DND-41 (cell line): ENCODE results near the gene SLC16A3.

Experiments
- ATAC-seq: fragments of 200-7000 bp; cut with Tn5 transposase; 3 replicates; pipeline ENCODE4 v1.9.1; 2021; ENCODE audit warnings: low read depth; ENCODE audit not compliant: insufficient read depth
- DNase-seq: peaks from one replicate; pipeline ENCODE4 v3.0.0-alpha.2; 2020
- H2AFZ ChIP-seq: 2 replicates; pipeline ENCODE4 v1.6.0; 2012; ENCODE audit warnings: low read depth, low read length
- H3K27ac ChIP-seq: 2 replicates; pipeline ENCODE4 v1.5.1; 2012; ENCODE audit warnings: low read length, inconsistent platforms
- H3K27me3 ChIP-seq: fragments of 200-600 bp; sonication (generic); 2 replicates; pipeline ENCODE4 v1.6.0; 2012; ENCODE audit warnings: low read length, mild to moderate bottlenecking, inconsistent platforms; ENCODE audit not compliant: insufficient read depth, poor library complexity
- H3K36me3 ChIP-seq: 2 replicates; pipeline ENCODE4 v1.5.1; 2012; ENCODE audit warnings: low read length, inconsistent platforms; ENCODE audit not compliant: insufficient read depth
- H3K4me1 ChIP-seq: 2 replicates; pipeline ENCODE4 v1.5.1; 2012; ENCODE audit warnings: mild to moderate bottlenecking, low read length; ENCODE audit not compliant: insufficient read depth
- H3K4me2 ChIP-seq: 2 replicates; pipeline ENCODE4 v1.6.0; 2012; ENCODE audit warnings: mild to moderate bottlenecking, moderate library complexity, low read length, inconsistent platforms; ENCODE audit not compliant: insufficient read depth
- H3K4me3 ChIP-seq, 2 experiments: fragments of 200-600 bp in 1 of 2; shearing (Covaris generic) in 1 of 2; 2 replicates each; pipeline ENCODE4 v1.5.1; 2012 to 2016; ENCODE audit warnings: inconsistent platforms in 2 of 2, low read length in 2 of 2, mild to moderate bottlenecking in 2 of 2, low read depth in 1 of 2, moderate library complexity in 1 of 2
- H3K79me2 ChIP-seq: 2 replicates; pipeline ENCODE4 v1.6.0; 2012; ENCODE audit warnings: low read length, inconsistent platforms; ENCODE audit not compliant: insufficient read depth
- H3K9ac ChIP-seq: 2 replicates; pipeline ENCODE4 v1.6.0; 2012; ENCODE audit warnings: low read depth, mild to moderate bottlenecking, inconsistent platforms, low read length, moderate library complexity
- H3K9me3 ChIP-seq: 2 replicates; pipeline ENCODE4 v1.5.1; 2012; ENCODE audit warnings: low read length, moderate library complexity, mild to moderate bottlenecking, inconsistent platforms; ENCODE audit not compliant: insufficient read depth, severe bottlenecking
- H4K20me1 ChIP-seq: 2 replicates; pipeline ENCODE4 v1.6.0; 2012; ENCODE audit warnings: low read length; ENCODE audit not compliant: insufficient read depth
- EZH2 ChIP-seq: IDR thresholded peaks from 3 replicates; pipeline ENCODE4 v1.6.1; 2012; ENCODE audit warnings: borderline replicate concordance, low read depth, mild to moderate bottlenecking, moderate library complexity, low read length, inconsistent platforms; ENCODE audit not compliant: severe bottlenecking
- TF ChIP-seq, protein P1 (sequence below): IDR thresholded peaks from 2 replicates; pipeline ENCODE4 v1.5.1; 2012; ENCODE audit warnings: borderline replicate concordance, low read length, moderate library complexity, mild to moderate bottlenecking; ENCODE audit not compliant: poor library complexity, severe bottlenecking; ENCODE audit errors: extremely low read depth

Gene SLC16A3

DNA sequence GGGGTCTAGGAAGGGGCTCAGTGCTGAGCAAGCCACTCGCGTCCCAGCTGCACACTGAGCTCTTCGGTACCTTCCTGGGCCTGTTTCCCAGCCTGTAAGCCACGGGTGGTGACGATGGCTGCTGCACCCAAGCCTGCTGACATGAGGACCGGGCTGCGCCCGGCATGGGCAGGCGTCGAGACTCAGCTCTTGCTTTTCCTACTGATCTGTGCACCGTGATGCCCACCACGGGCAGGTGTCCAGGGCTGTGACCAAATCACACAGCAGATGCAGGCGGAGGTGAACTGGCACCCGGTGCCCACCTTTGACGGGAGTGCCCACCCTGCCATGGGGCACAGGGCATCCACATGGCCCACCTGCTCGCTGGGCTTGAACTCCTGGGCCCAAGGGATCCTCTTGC lies 34.1 kb upstream of the SLC16A3 start:
- DNase-seq, result no peak
- Histone ChIP-seq H3K4me2 (no peak overlapping the region), H2AFZ (no peak overlapping the region), H4K20me1 (0 out of 2 replicates have a peak, but pooled peaks cover 3% of the 10 kb centered on the region), H3K4me1 (peaks cover 5% of the 10 kb centered on the region), H3K79me2 (peaks cover 4% of the 10 kb centered on the region; the same call in 1 of the 2 replicates), H3K27ac (no peak overlapping the region), H3K27me3 (no peaks in the 10 kb centered on the region), H3K36me3 (peaks cover 70% of the 10 kb centered on the region), H3K4me3 (no peak overlapping the region), H3K9me3 (no peaks in the 10 kb centered on the region), H3K9ac (no peak overlapping the region)
- TF ChIP-seq, protein P1, sequence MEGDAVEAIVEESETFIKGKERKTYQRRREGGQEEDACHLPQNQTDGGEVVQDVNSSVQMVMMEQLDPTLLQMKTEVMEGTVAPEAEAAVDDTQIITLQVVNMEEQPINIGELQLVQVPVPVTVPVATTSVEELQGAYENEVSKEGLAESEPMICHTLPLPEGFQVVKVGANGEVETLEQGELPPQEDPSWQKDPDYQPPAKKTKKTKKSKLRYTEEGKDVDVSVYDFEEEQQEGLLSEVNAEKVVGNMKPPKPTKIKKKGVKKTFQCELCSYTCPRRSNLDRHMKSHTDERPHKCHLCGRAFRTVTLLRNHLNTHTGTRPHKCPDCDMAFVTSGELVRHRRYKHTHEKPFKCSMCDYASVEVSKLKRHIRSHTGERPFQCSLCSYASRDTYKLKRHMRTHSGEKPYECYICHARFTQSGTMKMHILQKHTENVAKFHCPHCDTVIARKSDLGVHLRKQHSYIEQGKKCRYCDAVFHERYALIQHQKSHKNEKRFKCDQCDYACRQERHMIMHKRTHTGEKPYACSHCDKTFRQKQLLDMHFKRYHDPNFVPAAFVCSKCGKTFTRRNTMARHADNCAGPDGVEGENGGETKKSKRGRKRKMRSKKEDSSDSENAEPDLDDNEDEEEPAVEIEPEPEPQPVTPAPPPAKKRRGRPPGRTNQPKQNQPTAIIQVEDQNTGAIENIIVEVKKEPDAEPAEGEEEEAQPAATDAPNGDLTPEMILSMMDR, result no peak
- TF ChIP-seq EZH2, result no peak
- no peak for ATAC-seq

DNA sequence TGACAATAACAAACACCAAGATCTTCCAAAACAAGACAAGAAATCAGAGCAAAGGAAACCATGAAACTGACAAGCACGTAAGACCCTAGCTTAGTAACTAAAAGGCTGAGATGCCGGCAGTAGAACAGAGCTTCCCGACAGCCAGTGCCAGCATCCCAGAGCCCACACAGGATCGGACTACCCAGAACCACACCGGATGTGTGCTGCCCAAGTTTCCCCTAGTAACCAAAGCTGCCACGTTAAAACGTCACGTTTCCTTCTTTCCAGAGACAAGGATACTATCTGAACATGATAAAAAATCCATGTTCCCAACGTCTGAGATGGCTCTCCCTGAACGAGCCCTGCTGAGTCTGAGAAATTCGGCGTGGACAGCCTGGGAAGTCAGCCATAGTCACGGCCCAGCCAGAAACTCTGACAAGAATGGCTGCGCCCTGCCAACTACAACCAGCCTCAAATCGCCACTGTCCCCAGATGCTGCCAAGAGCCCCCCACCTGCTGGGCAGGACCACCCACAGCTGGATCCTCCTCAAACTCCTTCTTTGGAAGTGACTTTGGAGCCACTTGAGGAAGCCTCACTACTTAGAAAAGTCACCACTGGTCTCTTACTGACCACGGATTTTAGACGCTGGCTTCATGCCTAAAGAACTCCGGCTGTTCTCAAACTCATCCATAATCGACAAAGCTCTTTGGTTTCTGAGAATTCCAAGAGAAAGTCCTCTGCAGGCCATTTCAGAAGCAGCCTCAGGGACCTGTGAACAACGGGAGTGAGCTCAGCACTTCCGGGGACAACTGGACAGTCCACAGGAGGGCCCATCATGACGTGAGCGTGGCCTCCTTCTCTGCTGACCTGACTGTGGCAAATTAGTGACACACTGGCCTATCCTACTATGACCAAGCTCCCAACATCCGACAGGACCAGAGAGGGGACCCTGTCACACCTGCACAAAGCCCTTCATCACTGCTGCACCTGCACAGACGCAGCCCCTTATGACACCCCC lies 32.9 kb upstream of the SLC16A3 start:
- Histone ChIP-seq H3K79me2 (peaks cover 4% of the 10 kb centered on the region; the same call in 1 of the 2 replicates), H3K9ac (no peak overlapping the region), H3K4me2 (no peak overlapping the region), H3K9me3 (no peaks in the 10 kb centered on the region), H4K20me1 (peaks cover 8% of the 10 kb centered on the region; the same call in 1 of the 2 replicates), H3K27me3 (no peaks in the 10 kb centered on the region), H3K27ac (no peak overlapping the region), H3K36me3 (peaks cover 75% of the 10 kb centered on the region), H3K4me3 (no peak overlapping the region), H2AFZ (no peak overlapping the region), H3K4me1 (peaks cover 17% of the 10 kb centered on the region)
- TF ChIP-seq, protein P1, result no peak
- no peak for TF ChIP-seq EZH2
- ATAC-seq (no peak), DNase-seq (no peak)

DNA sequence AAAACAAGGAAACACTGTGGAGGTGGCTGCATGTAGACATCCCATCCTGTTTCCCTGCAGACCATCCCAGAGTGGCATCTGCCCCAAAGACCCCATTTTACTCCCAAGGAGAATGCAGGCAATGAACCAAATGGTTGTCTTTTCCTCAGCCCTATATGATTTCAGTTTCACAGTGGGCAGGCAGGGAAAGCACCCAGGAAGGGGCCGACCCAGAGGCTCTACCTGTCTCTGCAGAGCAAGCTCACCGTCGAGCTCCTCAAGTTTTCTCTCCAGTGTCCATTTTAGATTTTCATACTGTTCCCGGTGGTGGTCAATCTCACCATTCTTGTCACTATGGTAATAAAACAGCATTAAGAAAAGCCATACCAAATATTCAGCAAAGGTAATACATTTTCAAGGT lies 30.8 kb upstream of the SLC16A3 start:
- no peak overlapping the region for H3K9ac ChIP-seq
- no peak overlapping the region for H3K4me2 ChIP-seq
- H3K36me3 ChIP-seq, result peaks cover 64% of the 10 kb centered on the region
- H3K27me3 ChIP-seq, result no peaks in the 10 kb centered on the region
- peaks cover 4% of the 10 kb centered on the region; the same call in 1 of the 2 replicates for H3K79me2 ChIP-seq
- H2AFZ ChIP-seq, result no peak overlapping the region
- H3K9me3 ChIP-seq, result no peaks in the 10 kb centered on the region
- no peak overlapping the region for H3K4me3 ChIP-seq
- no peak for DNase-seq
- H3K27ac ChIP-seq, result no peak overlapping the region
- ATAC-seq, result no peak
- H4K20me1 ChIP-seq, result peaks cover 14% of the 10 kb centered on the region
- H3K4me1 ChIP-seq, result peaks cover 27% of the 10 kb centered on the region
- TF ChIP-seq EZH2, result no peak
- TF ChIP-seq, protein P1, result no peak
